Brain microvascular endothelial cell (primary cell): ENCODE measurements around the gene AUTS2.

ENCODE experiments used
- DNase-seq: peaks from one replicate; pipeline ENCODE4 v3.0.0-alpha.2; 2020
- H3K27ac ChIP-seq: fragments of 250-450 bp; sonication (Bioruptor Pico); 2 replicates; pipeline ENCODE4 v1.5.1; 2020; ENCODE audit warnings: mild to moderate bottlenecking, moderate library complexity
- H3K27me3 ChIP-seq: fragments of 250-450 bp; sonication (Bioruptor Pico); replicated peaks from 2 replicates; pipeline ENCODE4 v1.5.1; 2020; ENCODE audit warnings: mild to moderate bottlenecking
- H3K36me3 ChIP-seq: fragments of 250-450 bp; sonication (Bioruptor Pico); replicated peaks from 2 replicates; pipeline ENCODE4 v1.5.1; 2020; ENCODE audit warnings: mild to moderate bottlenecking
- H3K4me3 ChIP-seq: 2 replicates; pipeline ENCODE4 v1.5.1; 2011; ENCODE audit warnings: low read depth, mild to moderate bottlenecking, control low read depth, low read length, moderate library complexity
- CTCF ChIP-seq: IDR thresholded peaks from 2 replicates; pipeline ENCODE4 v1.5.1; 2011; ENCODE audit warnings: low read depth, mild to moderate bottlenecking, moderate library complexity, low read length, control low read depth, inconsistent platforms; ENCODE audit errors: missing control alignments
- in situ Hi-C: cut with HindIII; loops from 2 replicates; pipeline ENCODE4 v1.10.0; 2017; ENCODE audit warnings: low sequenced_read_pairs, low pct_ligation_motif_present

The AUTS2 gene

GRCh38 chr7:70793821-70794220 is 1195.5 kb downstream of the AUTS2 start:
- Histone ChIP-seq H3K27me3 (no peaks in the 10 kb centered on the region), H3K27ac (no peak overlapping the region), H3K36me3 (peaks cover 6% of the 10 kb centered on the region), H3K4me3 (no peak overlapping the region)
- DNase-seq, result no peak
- no peak for TF ChIP-seq CTCF
- in situ Hi-C loops, result no loop called here

- H3K27ac ChIP-seq, result no peak overlapping the region
- no peaks in the 10 kb centered on the region for H3K27me3 ChIP-seq
- in situ Hi-C loops, result no loop called here
- peaks cover 4% of the 10 kb centered on the region for H3K36me3 ChIP-seq
- DNase-seq, result no peak
- H3K4me3 ChIP-seq, result no peak overlapping the region
- no peak for TF ChIP-seq CTCF
Observed at GRCh38 chr7:70794962-70795361, 1196.7 kb downstream of the AUTS2 start.

- TF ChIP-seq CTCF, result no peak
- Histone ChIP-seq H3K27me3 (no peaks in the 10 kb centered on the region), H3K4me3 (no peak overlapping the region), H3K27ac (no peak overlapping the region), H3K36me3 (no peaks in the 10 kb centered on the region)
- no peak for DNase-seq
- in situ Hi-C loops, result no loop called here
Observed at GRCh38 chr7:70795948-70796347, 1197.7 kb downstream of the AUTS2 start.

GRCh38 chr7:70797109-70797514 is 1198.8 kb downstream of the AUTS2 start:
- H3K27me3 ChIP-seq, result no peaks in the 10 kb centered on the region
- TF ChIP-seq CTCF, result no peak
- DNase-seq, result no peak
- in situ Hi-C loops, result no loop called here
- H3K27ac ChIP-seq, result no peak overlapping the region
- H3K36me3 ChIP-seq, result no peaks in the 10 kb centered on the region
- no peak overlapping the region for H3K4me3 ChIP-seq

- in situ Hi-C loops, result no loop called here
Observed at GRCh38 chr7:70799841-70800405, 1201.6 kb downstream of the AUTS2 start.

More at GRCh38 chr7:70799841-70800405, 1201.6 kb downstream of the AUTS2 start:
- H3K27me3 ChIP-seq, result no peaks in the 10 kb centered on the region
- no peaks in the 10 kb centered on the region for H3K36me3 ChIP-seq
- H3K27ac ChIP-seq, result no peak overlapping the region
- H3K4me3 ChIP-seq, result no peak overlapping the region
- no peak for DNase-seq
- TF ChIP-seq CTCF, result no peak
